T47D (cell line): ENCODE results near the gene PCF11.
"Not testable (repeated sequence)": the region's sequence is repeated elsewhere in the genome, so short reads cannot be mapped to it uniquely, and the experiment has no call there.

Experiments used
- DNase-seq, 2 experiments: peaks; one replicate each; pipeline versions ENCODE4 v3.0.0 to v3.0.0-alpha.2; 2011 to 2012; ENCODE audit warnings: low read depth in 1 of 2, low spot score in 1 of 2
- JUND ChIP-seq: IDR thresholded peaks from 2 replicates; pipeline ENCODE4 v1.6.1; 2012; ENCODE audit warnings: low read depth
- in situ Hi-C: cut with HindIII; loops from 2 replicates; pipeline ENCODE4 v1.10.0; 2016; ENCODE audit warnings: low sequenced_read_pairs, low pct_unique_long_range_greater_than_20kb

Gene PCF11

GRCh38 chr11:83132191-83132590 is 24.7 kb upstream of the PCF11 start:
- no peak for DNase-seq
- in situ Hi-C loops = no loop called here
- TF ChIP-seq JUND = no peak

- DNase-seq, in situ Hi-C loops: not testable (repeated sequence)
Measured at GRCh38 chr11:83133266-83133665, 23.7 kb upstream of the PCF11 start.

- in situ Hi-C loops = no loop called here
- DNase-seq = no peak
Measured at GRCh38 chr11:83139310-83139709, 17.6 kb upstream of the PCF11 start.

GRCh38 chr11:83140691-83141455 is 16.1 kb upstream of the PCF11 start:
- in situ Hi-C loops = no loop called here
- DNase-seq = no peak
- no peak for TF ChIP-seq JUND

More at GRCh38 chr11:83139310-83139709, 17.6 kb upstream of the PCF11 start:
- no peak for TF ChIP-seq JUND

- no peak for TF ChIP-seq JUND
- in situ Hi-C loops = no loop called here
- DNase-seq = no peak
Measured at GRCh38 chr11:83147895-83148294, 9.0 kb upstream of the PCF11 start.

GRCh38 chr11:83150450-83150849 is 6.5 kb upstream of the PCF11 start:
- no peak for TF ChIP-seq JUND
- in situ Hi-C loops = no loop called here
- DNase-seq = no peak

GRCh38 chr11:83151274-83151977 is 5.5 kb upstream of the PCF11 start:
- in situ Hi-C loops = no loop called here
- DNase-seq = no peak

GRCh38 chr11:83152264-83152663 is 4.7 kb upstream of the PCF11 start:
- no peak for DNase-seq
- TF ChIP-seq JUND = no peak
- in situ Hi-C loops = no loop called here

More at GRCh38 chr11:83151274-83151977, 5.5 kb upstream of the PCF11 start:
- TF ChIP-seq JUND = no peak

- in situ Hi-C loops = no loop called here
- TF ChIP-seq JUND = no peak
- no peak for DNase-seq
Measured at GRCh38 chr11:83153764-83154163, 3.2 kb upstream of the PCF11 start.

- no peak for TF ChIP-seq JUND
Measured at GRCh38 chr11:83156144-83156995, 561 bp upstream of the PCF11 start.

GRCh38 chr11:83157594-83158356 is 844 bp downstream of the PCF11 start:
- DNase-seq = peak in 1 of 2 experiments; percentile 69
- in situ Hi-C loops = no loop called here

More at GRCh38 chr11:83156144-83156995, 561 bp upstream of the PCF11 start:
- DNase-seq = peak; percentile 99 to 100
- in situ Hi-C loops = no loop called here

GRCh38 chr11:83158357-83158786 is 1.4 kb downstream of the PCF11 start:
- no peak for DNase-seq
- in situ Hi-C loops = no loop called here
- no peak for TF ChIP-seq JUND

More at GRCh38 chr11:83157594-83158356, 844 bp downstream of the PCF11 start:
- TF ChIP-seq JUND = no peak
